ENCODE data around the gene KLHL22. TPM values are rescaled to one million over a fixed set of nuclear protein-coding genes. Genes with fewer than 3 reads are reported as not detected.

KLHL22 gene
- polyA plus RNA-seq, 3 donors: 27.9 to 40.1 (median 35.8) TPM

DNA sequence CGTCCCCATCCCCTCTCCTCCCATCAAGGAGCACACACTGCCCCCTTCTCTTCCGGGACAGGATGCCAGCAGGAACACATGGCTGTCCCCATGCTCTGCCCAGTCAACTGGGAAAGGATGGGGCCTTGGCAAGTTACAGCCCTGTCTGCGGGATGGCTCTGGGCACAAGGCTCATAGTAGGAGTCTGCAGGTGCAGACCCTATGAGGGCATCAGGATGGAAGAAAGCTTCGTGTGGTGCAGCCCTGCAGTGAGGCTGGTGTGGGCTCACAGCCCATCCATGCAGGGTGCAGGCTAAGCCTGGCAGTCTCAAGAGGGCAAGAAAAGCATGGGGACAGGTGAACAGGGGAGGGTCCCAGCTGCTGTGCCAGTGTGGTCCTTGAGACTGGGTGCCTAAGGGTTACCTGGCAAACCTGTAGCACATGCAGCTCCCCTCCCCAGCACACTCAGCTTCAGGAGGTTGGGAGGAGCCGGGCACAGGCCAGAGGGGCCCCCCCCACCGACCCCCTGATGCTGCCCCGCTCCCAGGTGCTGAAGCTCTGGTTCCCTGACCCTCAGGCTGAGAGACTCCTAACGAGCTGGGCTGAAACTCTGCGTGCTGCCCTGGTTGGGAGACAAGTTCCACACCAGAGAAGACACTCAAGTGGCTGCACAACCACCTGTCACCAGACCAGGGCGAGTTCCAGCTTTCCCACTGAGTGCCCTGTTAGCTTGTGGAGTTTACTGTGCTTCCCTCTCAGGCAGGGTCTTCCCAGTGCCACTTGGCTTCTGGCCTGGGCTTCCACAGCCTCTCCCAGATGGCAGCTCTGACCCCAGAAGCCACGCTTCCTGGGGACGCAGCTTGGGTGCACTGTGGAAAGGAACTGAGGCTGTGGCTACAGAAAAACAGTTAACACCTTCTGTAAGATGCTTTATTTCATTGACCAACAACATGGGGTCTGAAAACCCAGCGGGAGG, 54.7 kb downstream of the KLHL22 start:
- no peak for DNase-seq (ENCODE audit: extremely low read depth in 1 of 11, low read depth in 9 of 11, low spot score in 4 of 11)

DNA sequence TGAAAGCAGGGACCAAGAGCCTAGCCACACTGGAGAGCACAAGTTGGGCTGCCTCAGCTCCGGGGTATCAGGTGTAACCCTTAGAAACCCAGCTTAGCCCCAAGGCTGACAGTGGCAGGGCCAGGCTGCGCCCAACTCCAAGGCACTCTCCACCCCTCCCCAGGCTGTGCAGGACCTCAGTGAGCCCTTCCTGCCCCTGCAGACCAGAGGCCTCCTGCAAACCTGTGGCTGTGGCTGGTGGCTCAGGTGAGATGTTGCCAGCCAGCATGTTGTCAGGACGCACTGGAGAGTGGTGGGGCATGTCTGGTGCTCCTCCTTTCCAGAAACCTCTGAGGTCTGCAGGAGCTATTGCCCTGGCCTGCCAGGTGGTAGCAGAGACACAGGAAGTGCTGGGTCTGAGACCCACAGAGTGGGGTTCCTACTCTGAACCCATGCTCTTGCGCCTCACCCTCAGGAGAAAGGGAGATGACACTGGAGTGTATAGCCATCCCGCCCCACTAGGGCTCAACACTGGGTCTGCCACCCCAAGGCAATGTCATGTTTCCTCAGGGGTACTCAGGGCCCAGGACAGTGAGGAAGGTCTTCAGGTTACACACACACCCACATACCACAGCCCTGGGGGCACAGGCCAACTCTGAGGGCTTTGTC, 55.5 kb downstream of the KLHL22 start:
- DNase-seq (ENCODE audit: extremely low read depth in 1 of 11, low read depth in 9 of 11, low spot score in 4 of 11): no peak

GRCh38 chr22:20439556-20439927, 56.1 kb downstream of the KLHL22 start:
- no peak for DNase-seq (ENCODE audit: extremely low read depth in 1 of 11, low read depth in 9 of 11, low spot score in 4 of 11)

- DNase-seq (ENCODE audit: extremely low read depth in 1 of 11, low read depth in 9 of 11, low spot score in 4 of 11): no peak
Measured at GRCh38 chr22:20438678-20439492, 56.7 kb downstream of the KLHL22 start.

GRCh38 chr22:20438427-20438677, 57.2 kb downstream of the KLHL22 start:
- DNase-seq (ENCODE audit: extremely low read depth in 1 of 11, low read depth in 9 of 11, low spot score in 4 of 11): no peak

DNA sequence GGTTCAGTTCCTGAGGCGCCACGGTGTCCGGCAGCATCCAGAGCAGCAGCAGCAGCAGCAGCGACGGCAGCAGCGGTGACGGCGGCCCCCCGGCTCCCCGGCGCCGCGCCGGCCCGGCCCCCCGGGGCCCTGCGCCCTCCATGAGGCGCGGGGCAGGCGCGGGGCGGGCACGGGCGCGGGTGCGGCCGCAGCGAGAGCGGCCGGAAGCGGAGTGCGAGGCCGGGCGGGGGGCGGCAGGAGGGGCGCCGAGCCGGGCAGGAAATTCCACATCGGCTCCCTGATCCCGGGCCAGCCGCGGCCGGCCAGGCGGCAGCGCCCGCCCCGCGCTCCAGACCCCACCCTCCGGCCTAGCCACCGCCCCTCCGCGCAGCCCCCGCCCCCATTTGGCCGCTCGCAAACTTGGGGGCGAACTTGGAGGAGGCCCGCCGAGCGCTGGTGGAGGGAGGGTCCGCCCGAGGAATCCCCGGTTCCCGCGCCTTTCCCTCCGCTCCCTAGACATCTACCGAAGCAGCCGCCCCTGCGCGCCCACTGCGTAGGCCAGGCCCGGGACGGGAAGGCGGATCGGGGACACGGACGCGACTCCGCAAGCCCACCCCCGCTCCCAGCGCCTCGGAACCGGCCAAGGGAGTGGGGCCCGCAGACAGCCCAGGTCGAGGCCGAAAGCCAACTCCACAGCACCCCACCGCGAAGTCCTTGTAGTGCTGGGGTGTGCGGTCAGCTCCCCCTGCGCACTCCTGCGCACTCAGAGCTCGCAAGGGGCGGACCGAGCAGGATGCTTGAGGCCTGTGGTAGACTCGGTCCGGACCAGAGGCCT, 57.8 kb downstream of the KLHL22 start, which contains the start of gene SCARF2:
TSS of gene SCARF2 (minus strand) at position 213 of the 814 bp plus-strand sequence. CDS start at position 142, 71 bp downstream.
- peak in 6 of 11 donors; percentile 66 to 82 (median 72) for DNase-seq (ENCODE audit: extremely low read depth in 1 of 11, low read depth in 9 of 11, low spot score in 4 of 11)

GRCh38 chr22:20436768-20437612, 58.6 kb downstream of the KLHL22 start:
- no peak for DNase-seq (ENCODE audit: extremely low read depth in 1 of 11, low read depth in 9 of 11, low spot score in 4 of 11)

DNA sequence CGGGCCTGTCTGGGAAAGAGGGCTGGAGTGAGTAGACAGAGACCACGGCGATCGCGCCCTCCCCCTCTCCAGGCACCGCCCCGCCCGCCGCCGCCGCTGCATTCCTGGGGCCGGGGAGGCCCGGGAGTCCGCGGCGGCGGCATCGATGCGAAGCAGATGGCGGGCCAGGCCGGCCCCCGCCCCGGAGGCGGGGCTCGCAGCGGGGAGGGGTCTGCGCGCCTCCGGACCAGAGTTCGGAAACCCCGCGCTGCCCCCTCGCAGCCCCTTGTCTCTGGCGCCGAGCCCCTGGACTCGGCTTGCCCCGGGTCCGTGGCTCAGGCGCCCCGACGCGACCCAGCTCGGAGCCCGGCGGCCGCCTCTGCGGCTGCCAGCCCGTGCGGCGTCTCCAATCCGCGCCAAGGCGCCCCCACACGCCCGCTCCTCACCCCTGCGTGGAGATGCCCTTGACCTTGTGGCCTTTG, 59.3 kb downstream of the KLHL22 start:
- DNase-seq (ENCODE audit: extremely low read depth in 1 of 11, low read depth in 9 of 11, low spot score in 4 of 11): peak in 3 of 11 donors; percentile 64 to 68 (median 67)

GRCh38 chr22:20435436-20436306, 59.9 kb downstream of the KLHL22 start:
- DNase-seq (ENCODE audit: extremely low read depth in 1 of 11, low read depth in 9 of 11, low spot score in 4 of 11): no peak

- DNase-seq (ENCODE audit: extremely low read depth in 1 of 11, low read depth in 9 of 11, low spot score in 4 of 11): no peak
Measured at GRCh38 chr22:20434773-20435172, 60.8 kb downstream of the KLHL22 start.

DNA sequence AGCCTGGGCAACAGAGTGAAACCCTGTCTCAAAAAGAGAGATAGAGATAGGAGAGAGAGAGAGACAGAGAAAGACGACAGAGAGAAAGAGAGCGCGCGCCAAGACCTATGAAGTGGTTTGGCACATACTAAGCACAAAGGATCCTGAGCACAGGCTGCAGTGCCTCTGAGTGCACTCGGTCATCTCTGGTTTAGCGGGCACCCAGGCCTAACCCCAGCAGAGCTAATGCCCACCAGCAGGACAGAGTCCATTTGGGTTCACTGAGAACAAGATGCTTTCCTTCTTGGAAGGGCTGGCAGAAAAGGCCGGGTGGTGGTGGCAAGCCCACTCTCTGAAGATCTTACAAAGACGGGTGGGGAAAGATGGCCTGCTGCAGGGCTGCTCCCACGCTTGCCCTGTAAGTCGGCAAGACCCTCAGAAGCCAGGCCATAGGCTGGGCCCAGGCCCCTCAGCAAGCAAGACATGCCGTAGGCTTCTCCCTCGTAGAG, 61.3 kb downstream of the KLHL22 start:
- no peak for DNase-seq (ENCODE audit: extremely low read depth in 1 of 11, low read depth in 9 of 11, low spot score in 4 of 11)

DNA sequence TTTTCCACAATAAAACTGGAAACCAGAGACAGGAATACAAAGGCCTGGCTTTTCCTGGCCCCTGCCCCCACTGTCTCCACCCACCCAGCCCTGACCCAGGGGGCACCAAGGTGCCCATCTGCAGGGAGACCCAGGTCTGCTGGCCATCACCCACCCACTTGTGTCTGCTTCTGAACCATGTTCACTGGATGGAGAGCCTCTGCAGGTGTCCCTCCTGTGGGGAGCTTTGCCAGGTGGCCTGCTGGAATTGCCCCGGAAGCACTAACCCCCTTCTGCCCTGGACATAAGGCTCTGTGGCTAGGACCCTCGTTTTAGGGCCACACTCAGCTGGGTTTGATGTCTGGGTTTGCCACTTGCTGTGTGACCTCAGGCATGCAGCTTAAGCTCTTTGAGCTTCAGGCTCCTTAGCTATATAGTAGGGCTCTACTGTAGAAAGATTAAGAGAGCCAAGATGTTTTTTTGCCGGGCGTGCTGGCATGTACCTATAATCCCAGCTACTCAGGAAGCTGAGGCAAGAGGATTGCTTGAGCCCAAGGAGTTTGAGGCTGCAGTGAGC, 61.8 kb downstream of the KLHL22 start:
- DNase-seq (ENCODE audit: extremely low read depth in 1 of 11, low read depth in 9 of 11, low spot score in 4 of 11): no peak

GRCh38 chr22:20433191-20433590, 62.4 kb downstream of the KLHL22 start:
- no peak for DNase-seq (ENCODE audit: extremely low read depth in 1 of 11, low read depth in 9 of 11, low spot score in 4 of 11)

DNA sequence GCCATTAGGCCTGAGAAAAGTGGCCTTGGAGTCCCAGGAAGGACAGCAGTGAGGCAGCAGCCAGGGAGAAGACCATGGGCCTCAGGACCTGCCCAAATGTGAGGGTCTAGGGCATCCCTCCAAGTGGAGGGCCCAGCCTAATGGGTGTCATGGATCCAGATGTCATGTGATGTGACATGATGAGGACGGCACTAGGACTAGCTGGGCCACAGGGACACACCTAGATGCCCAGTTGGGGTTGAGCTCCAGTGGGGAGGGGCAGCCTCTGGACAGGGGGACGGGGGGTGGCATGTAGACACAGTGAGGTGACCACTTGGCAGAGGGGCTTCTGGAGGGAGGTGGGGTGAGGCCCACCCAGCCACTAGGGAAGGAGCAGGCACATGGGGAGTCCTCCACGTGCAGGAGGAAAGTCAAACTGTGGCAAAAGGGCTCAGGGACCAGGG, 63.3 kb downstream of the KLHL22 start:
- no peak for DNase-seq (ENCODE audit: extremely low read depth in 1 of 11, low read depth in 9 of 11, low spot score in 4 of 11)

DNA sequence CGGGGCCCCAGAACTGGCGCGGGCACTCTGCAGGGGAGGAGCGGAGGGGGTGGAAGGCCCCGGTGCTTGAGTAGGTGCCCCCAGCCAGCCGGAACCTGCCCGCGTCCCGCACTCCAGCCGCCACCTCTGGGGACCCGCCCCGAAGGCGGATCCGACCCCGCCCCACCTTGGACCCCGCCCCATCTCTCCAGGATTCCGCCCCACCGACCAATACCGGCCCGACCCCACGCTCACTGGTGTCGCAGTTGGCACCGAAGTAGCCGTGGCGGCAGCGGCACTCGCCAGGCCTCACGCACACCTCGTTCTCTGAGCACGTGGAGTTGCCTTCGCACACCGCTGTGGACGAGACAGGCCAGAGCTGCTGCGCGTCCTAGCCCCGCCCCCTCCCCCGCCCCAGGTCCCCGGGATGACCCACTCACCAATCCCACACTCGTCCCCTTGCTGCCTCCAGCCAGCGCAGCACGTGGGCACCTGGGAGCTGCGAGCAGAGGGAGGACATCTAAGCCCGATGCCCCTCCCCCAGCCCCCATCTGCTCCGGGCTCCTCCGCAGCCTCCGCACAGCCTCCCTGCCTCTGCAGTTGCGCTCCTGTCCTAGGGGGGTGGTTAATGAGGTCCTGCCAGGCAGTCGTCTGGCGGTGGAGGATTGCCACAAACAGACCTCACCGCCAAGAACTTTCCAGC, 63.9 kb downstream of the KLHL22 start:
- no peak for DNase-seq (ENCODE audit: extremely low read depth in 1 of 11, low read depth in 9 of 11, low spot score in 4 of 11)
